HT-29 (cell line): ENCODE data around the gene PCDHA7. TPM values are rescaled to one million over a fixed set of nuclear protein-coding genes. Genes with fewer than 3 reads are reported as not detected.
"Not testable (repeated sequence)": the region's sequence is repeated elsewhere in the genome, so short reads cannot be mapped to it uniquely, and the experiment has no call there.

ENCODE experiments used
- DNase-seq: peaks from one replicate; pipeline ENCODE4 v3.0.0-alpha.2; 2015; ENCODE audit warnings: low spot score
- total RNA-seq: library from RNA; depleted of rRNA; stranded (reverse); fragments of >200 nt; shearing (Covaris generic); gene quantifications from 2 replicates; pipeline ENCODE4 v1.2.3, GENCODE V29; 2014; rRNA removed

The PCDHA7 gene
- not detected in 2 replicates for total RNA-seq

- no peak for DNase-seq
Observed at GRCh38 chr5:140833993-140834392, at the start of gene PCDHA7. PCDHA7 (plus strand) TSS chr5:140834269; CDS start chr5:140834384, 115 bp downstream.

DNA sequence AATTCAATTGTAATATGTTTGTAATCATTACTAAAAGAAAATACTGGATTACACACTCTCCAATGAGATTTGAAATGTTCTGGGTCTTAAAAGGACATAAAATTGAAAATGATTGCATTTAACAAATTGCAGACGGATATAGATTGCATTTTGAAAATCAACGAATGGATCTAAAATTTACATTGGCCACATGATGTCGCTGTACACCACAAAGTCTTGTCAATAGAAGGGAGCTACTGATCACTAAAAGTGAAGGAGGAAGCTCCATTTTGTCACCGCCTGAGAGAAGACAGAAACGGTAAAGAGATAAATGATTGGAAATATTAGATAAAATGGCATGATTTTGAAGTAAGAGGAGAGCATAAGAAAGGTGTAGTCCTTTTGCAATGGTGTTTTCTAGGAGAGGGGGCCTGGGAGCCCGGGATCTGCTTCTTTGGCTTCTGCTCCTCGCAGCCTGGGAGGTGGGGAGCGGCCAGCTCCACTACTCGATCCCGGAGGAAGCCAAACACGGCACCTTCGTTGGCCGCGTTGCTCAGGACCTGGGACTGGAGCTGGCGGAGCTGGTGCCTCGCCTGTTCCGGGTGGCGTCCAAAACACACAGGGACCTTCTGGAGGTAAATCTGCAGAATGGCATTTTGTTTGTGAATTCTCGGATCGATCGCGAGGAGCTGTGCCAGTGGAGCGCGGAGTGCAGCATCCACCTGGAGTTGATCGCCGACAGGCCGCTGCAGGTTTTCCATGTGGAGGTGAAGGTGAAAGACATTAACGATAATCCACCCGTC, 48.0 kb upstream of the PCDHA7 start, which contains the start of gene PCDHA1:
TSS of gene PCDHA1 (plus strand) at position 236 of the 782 bp plus-strand sequence.
- DNase-seq = no peak

- not testable (repeated sequence) for DNase-seq
Observed at GRCh38 chr5:140787422-140787821, 46.6 kb upstream of the PCDHA7 start.

DNA sequence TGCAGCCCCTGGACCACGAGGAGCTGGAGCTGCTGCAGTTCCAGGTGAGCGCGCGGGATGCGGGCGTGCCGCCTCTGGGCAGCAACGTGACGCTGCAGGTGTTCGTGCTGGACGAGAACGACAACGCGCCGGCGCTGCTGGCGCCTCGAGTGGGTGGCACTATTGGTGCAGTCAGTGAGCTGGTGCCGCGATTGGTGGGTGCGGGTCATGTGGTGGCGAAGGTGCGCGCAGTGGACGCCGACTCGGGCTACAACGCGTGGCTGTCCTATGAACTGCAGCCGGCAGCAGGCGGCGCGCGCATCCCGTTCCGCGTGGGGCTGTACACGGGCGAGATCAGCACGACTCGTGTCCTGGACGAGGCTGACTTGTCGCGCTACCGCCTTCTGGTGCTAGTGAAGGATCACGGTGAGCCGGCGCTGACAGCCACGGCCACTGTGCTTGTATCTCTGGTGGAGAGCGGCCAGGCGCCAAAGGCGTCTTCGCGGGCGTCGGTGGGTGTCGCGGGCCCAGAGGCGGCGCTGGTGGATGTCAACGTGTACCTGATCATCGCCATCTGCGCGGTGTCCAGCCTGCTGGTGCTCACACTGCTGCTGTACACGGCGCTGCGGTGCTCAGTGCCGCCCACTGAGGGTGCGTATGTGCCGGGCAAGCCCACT, 46.1 kb upstream of the PCDHA7 start:
- DNase-seq = not testable (repeated sequence)

- DNase-seq = no peak
Observed at GRCh38 chr5:140791089-140791488, 43.0 kb upstream of the PCDHA7 start.

- no peak for DNase-seq
Observed at GRCh38 chr5:140794595-140795258, 39.3 kb upstream of the PCDHA7 start, which contains the start of gene PCDHA2. PCDHA2 (plus strand) TSS chr5:140794852.

- peak; percentile 11 for DNase-seq
Observed at GRCh38 chr5:140795259-140795641, 38.8 kb upstream of the PCDHA7 start.

- not testable (repeated sequence) for DNase-seq
Observed at GRCh38 chr5:140796072-140796717, 37.9 kb upstream of the PCDHA7 start.

DNA sequence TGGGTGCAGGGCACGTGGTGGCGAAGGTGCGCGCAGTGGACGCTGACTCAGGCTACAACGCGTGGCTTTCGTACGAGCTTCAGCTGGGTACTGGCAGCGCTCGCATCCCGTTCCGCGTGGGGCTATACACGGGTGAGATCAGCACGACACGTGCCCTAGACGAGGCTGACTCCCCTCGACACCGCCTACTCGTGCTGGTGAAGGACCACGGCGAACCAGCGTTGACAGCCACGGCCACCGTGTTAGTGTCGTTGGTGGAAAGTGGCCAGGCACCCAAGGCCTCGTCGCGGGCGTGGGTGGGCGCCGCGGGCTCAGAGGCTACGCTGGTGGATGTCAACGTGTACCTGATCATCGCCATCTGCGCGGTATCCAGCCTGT, 37.4 kb upstream of the PCDHA7 start:
- DNase-seq = no peak

DNA sequence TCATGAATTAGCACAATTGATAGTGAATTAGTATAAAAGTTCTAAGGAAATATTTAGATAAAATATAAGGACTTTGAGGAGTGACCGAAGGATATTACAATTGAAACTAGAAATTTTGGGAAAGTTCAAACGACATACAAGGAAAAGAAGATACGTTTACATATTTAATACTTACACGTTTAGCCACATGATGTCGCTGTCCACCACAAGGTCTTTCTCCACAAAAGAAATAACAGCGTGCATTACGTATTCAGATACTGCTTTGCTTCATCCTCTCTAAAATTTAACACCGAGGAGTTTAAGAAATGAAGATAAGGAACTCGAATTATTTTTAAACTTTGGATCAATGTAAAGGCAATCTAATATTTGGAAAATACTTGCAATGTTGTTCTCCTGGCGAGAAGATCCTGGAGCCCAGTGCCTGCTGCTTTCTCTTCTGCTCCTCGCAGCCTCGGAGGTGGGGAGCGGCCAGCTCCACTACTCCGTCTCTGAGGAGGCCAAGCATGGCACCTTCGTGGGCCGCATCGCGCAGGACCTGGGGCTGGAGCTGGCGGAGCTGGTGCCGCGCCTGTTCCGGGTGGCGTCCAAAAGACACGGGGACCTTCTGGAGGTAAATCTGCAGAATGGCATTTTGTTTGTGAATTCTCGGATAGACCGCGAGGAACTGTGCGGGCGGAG, 33.1 kb upstream of the PCDHA7 start, which contains the start of gene PCDHA3:
TSS of gene PCDHA3 (plus strand) at position 242 of the 678 bp plus-strand sequence.
- no peak for DNase-seq

GRCh38 chr5:140801494-140801841, 32.6 kb upstream of the PCDHA7 start:
- DNase-seq = no peak

DNA sequence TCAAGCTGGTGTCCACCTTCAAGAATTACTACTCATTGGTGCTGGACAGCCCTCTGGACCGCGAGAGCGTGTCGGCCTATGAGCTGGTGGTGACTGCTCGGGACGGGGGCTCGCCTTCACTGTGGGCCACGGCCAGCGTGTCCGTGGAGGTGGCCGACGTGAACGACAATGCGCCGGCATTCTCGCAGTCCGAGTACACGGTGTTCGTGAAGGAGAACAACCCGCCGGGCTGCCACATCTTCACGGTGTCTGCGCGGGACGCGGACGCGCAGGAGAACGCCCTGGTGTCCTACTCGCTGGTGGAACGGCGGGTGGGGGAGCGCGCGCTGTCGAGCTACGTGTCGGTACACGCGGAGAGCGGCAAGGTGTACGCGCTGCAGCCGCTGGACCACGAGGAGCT, 31.7 kb upstream of the PCDHA7 start:
- DNase-seq = not testable (repeated sequence)

- no peak for DNase-seq
Observed at GRCh38 chr5:140802781-140803271, 31.2 kb upstream of the PCDHA7 start.

- no peak for DNase-seq
Observed at GRCh38 chr5:140806834-140807775, 27.0 kb upstream of the PCDHA7 start, which contains the start of gene PCDHA4. PCDHA4 (plus strand) TSS chr5:140807068.

GRCh38 chr5:140808241-140808888, 25.7 kb upstream of the PCDHA7 start:
- not testable (repeated sequence) for DNase-seq

DNA sequence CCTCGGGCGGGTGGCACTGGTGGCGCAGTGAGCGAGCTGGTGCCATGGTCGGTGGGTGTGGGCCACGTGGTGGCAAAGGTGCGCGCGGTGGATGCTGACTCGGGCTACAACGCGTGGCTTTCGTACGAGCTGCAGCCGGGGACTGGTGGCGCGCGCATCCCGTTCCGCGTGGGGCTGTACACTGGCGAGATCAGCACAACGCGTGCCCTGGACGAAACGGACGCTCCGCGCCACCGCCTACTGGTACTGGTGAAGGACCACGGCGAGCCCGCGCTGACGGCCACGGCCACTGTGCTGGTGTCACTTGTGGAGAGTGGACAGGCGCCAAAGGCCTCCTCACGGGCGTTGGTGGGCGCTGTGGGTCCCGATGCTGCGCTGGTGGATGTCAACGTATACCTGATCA, 25.2 kb upstream of the PCDHA7 start:
- DNase-seq = no peak

GRCh38 chr5:140821375-140822280, 12.4 kb upstream of the PCDHA7 start, which contains the start of gene PCDHA5:
PCDHA5 (plus strand) TSS chr5:140821613.
- DNase-seq = no peak

DNA sequence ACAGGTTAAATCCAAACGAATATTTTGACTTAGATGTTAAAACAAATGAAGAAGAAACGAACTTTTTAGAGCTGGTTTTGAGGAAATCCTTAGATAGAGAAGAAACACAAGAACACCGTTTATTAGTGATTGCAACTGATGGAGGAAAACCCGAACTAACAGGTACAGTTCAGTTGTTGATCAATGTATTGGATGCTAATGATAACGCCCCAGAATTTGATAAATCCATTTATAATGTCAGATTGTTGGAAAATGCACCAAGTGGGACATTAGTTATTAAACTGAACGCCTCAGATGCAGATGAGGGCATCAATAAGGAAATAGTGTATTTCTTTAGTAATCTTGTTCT, 11.8 kb upstream of the PCDHA7 start:
- no peak for DNase-seq
